Keratinocyte (primary cell): Measurements from ENCODE around the gene ANO9. TPM values are rescaled to one million over a fixed set of nuclear protein-coding genes. Genes with fewer than 3 reads are reported as not detected.
"Not testable (repeated sequence)": the region's sequence is repeated elsewhere in the genome, so short reads cannot be mapped to it uniquely, and the experiment has no call there.

Experiments
- DNase-seq: peaks from one replicate; pipeline ENCODE4 v3.0.0-alpha.2; 2011; ENCODE audit warnings: low read depth, missing footprints, low spot score
- FAIRE-seq: peaks from 2 replicates; lab custom pipeline; 2011; peaks lifted over from hg19 to GRCh38; lab: Jason Lieb, UNC
- H2AFZ ChIP-seq: 2 replicates; pipeline ENCODE4 v1.6.0; 2012; ENCODE audit warnings: low read length, control low read depth, inconsistent platforms; ENCODE audit not compliant: control insufficient read depth
- H3K27ac ChIP-seq: 2 replicates; pipeline ENCODE4 v1.5.1; 2011; ENCODE audit warnings: low read length; ENCODE audit not compliant: control insufficient read depth, insufficient read depth
- H3K27me3 ChIP-seq: 3 replicates; pipeline ENCODE4 v1.6.0; 2011; ENCODE audit warnings: low read length; ENCODE audit not compliant: control insufficient read depth, insufficient read depth; ENCODE audit errors: extremely low read depth
- H3K36me3 ChIP-seq, 2 experiments: 2 replicates in 1 of 2; 3 replicates in 1 of 2; pipeline ENCODE4 v1.5.1; 2011; ENCODE audit warnings: low read length in 2 of 2, mild to moderate bottlenecking in 1 of 2; ENCODE audit not compliant: control insufficient read depth in 2 of 2, insufficient read depth in 2 of 2; ENCODE audit errors: extremely low read depth in 1 of 2
- H3K4me1 ChIP-seq: 3 replicates; pipeline ENCODE4 v1.5.1; 2011; ENCODE audit warnings: low read length; ENCODE audit not compliant: control insufficient read depth, insufficient read depth; ENCODE audit errors: extremely low read depth
- H3K4me2 ChIP-seq: 3 replicates; pipeline ENCODE4 v1.6.0; 2011; ENCODE audit warnings: low read depth, low read length; ENCODE audit not compliant: control insufficient read depth, insufficient read depth; ENCODE audit errors: extremely low read depth
- H3K4me3 ChIP-seq, 3 experiments: fragments of 200-600 bp in 1 of 3; sonication (generic) in 1 of 3; 2 replicates in 2 of 3; 3 replicates in 1 of 3; pipeline ENCODE4 v1.5.1; 2011 to 2016; ENCODE audit warnings: low read length in 3 of 3, mild to moderate bottlenecking in 3 of 3, control low read depth in 2 of 3, inconsistent platforms in 1 of 3, low read depth in 1 of 3, mixed read lengths in 1 of 3, mixed run types in 1 of 3, moderate library complexity in 1 of 3; ENCODE audit not compliant: control insufficient read depth in 2 of 3, insufficient read depth in 2 of 3; ENCODE audit errors: extremely low read depth in 1 of 3
- H3K79me2 ChIP-seq: 2 replicates; pipeline ENCODE4 v1.6.0; 2012; ENCODE audit warnings: low read length; ENCODE audit not compliant: control insufficient read depth, insufficient read depth
- H3K9ac ChIP-seq: 3 replicates; pipeline ENCODE4 v1.6.0; 2011; ENCODE audit warnings: low read length; ENCODE audit not compliant: control insufficient read depth, insufficient read depth; ENCODE audit errors: extremely low read depth
- H3K9me1 ChIP-seq: 3 replicates; pipeline ENCODE4 v1.6.0; 2011; ENCODE audit warnings: low read length; ENCODE audit not compliant: control insufficient read depth, insufficient read depth; ENCODE audit errors: extremely low read depth
- H3K9me3 ChIP-seq: 2 replicates; pipeline ENCODE4 v1.5.1; 2012; ENCODE audit warnings: low read depth, low read length; ENCODE audit not compliant: control insufficient read depth
- H4K20me1 ChIP-seq: 3 replicates; pipeline ENCODE4 v1.6.0; 2011; ENCODE audit warnings: low read length; ENCODE audit not compliant: control insufficient read depth, insufficient read depth; ENCODE audit errors: extremely low read depth
- EZH2 ChIP-seq: IDR thresholded peaks from one replicate; pipeline ENCODE4 v1.6.1; 2012; ENCODE audit warnings: inconsistent platforms, mild to moderate bottlenecking, low read length, moderate library complexity
- dilution Hi-C: fragments of 300-500 bp; cut with MboI; formaldehyde crosslinking; loops from one replicate; pipeline ENCODE4 v1.7.0; 2020; ENCODE audit warnings: low sequenced_read_pairs; ENCODE audit not compliant: extremely low pct_ligation_motif_present
- polyA plus RNA-seq, 5 experiments: library from polyadenylated mRNA; depleted of rRNA in 3 of 5; stranded (reverse) in 3 of 5; stranded (forward) in 1 of 5; unstranded in 1 of 5; fragments of >200 nt; gene quantifications; 1 replicate in 1 of 5; 2 replicates in 3 of 5; 3 replicates in 1 of 5; pipeline versions ENCODE4 v1.2.1 to v1.2.3, GENCODE V29; 2011 to 2012; ENCODE audit warnings: missing spikeins in 2 of 5, low read depth in 1 of 5, low replicate concordance in 1 of 5
- TF ChIP-seq, protein P1 (sequence below), 3 experiments: IDR thresholded peaks in 1 of 3; conservative IDR thresholded peaks in 1 of 3; optimal IDR thresholded peaks in 1 of 3; 2 replicates in 2 of 3; 3 replicates in 1 of 3; pipeline versions ENCODE3 to v1.5.1; 2011; ENCODE audit warnings: low read length in 3 of 3, mild to moderate bottlenecking in 3 of 3, moderate library complexity in 2 of 3, control low read depth in 1 of 3, inconsistent platforms in 1 of 3; ENCODE audit not compliant: insufficient read depth in 2 of 3; ENCODE audit errors: extremely low read depth in 1 of 3

ANO9 gene
- polyA plus RNA-seq, 1 donor (not counting 4 experiments of a cell fraction or from before 2014, with no cell fraction given): 16.1 TPM

DNA sequence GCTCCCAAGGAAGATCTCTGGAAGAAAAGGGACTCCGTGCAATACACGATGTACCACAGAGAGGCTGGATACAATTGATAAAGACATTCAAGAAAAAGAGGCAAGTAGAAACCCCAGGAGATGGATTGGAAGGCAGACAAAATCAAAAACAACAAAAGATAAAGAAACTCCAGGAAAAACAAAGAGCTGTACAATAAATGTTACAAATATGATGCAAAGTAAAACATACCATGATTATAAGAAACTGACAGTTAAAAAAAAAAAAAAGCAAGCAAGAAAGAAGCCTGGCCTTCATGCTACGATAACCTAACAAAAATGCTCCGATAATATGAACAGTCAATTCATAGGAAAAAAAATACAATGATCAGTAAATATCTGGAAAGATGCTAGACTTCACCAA, 16.5 kb downstream of the ANO9 start:
- Histone ChIP-seq H3K27me3 (no peaks in the 10 kb centered on the region), H3K9me1 (no peaks in the 10 kb centered on the region), H2AFZ (no peak overlapping the region), H4K20me1 (no peaks in the 10 kb centered on the region), H3K9ac (no peak overlapping the region), H3K36me3 (peaks cover 0 to 7% of the 10 kb centered on the region in 2 experiments), H3K4me1 (no peaks in the 10 kb centered on the region), H3K79me2 (no peaks in the 10 kb centered on the region), H3K27ac (no peak overlapping the region), H3K9me3 (no peaks in the 10 kb centered on the region), H3K4me2 (no peak overlapping the region), H3K4me3 (no peak overlapping the region)
- no peak for DNase-seq
- dilution Hi-C loops: no loop called here
- TF ChIP-seq EZH2: no peak
- no peak for FAIRE-seq

DNA sequence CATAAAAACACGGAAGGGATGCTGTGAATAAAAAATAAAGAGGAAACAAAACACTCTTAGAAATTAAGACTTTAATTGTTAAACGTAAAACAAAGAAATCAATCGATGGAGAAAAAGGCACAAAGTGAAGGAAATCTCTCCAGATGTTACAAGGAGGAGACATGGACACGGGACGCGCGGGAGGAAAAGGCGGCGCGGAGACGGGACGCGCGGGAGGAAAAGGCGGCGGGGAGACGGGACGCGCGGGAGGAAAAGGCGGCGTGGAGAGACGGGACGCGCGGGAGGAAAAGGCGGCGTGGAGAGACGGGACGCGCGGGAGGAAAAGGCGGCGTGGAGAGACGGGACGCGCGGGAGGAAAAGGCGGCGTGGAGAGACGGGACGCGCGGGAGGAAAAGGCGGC, 17.0 kb downstream of the ANO9 start:
- H3K4me2 ChIP-seq, H3K27ac ChIP-seq, H2AFZ ChIP-seq, H3K9ac ChIP-seq, H3K4me1 ChIP-seq, H3K9me3 ChIP-seq, H3K79me2 ChIP-seq, H3K27me3 ChIP-seq, DNase-seq, H3K36me3 ChIP-seq, H4K20me1 ChIP-seq, dilution Hi-C loops, H3K4me3 ChIP-seq, FAIRE-seq, H3K9me1 ChIP-seq: not testable (repeated sequence)

DNA sequence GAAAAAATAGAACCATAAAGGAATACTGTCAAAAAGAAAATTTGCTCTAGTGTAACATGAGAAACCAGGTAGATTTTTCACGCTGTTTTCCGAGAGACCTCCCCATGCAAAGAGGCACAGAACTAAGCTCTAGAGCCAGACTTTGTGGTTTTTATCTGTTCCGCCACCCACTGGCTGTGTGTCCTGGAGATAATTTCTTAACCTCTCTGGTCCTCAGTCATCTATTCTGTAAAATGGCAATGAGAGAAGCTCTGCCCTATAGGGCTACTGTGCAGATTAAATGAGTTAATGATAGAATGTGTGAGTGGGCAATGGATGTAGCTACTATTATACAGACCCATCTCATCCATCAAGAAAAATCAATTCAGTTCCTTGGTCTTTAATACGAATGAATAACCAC, 17.6 kb downstream of the ANO9 start:
- TF ChIP-seq, protein P1, sequence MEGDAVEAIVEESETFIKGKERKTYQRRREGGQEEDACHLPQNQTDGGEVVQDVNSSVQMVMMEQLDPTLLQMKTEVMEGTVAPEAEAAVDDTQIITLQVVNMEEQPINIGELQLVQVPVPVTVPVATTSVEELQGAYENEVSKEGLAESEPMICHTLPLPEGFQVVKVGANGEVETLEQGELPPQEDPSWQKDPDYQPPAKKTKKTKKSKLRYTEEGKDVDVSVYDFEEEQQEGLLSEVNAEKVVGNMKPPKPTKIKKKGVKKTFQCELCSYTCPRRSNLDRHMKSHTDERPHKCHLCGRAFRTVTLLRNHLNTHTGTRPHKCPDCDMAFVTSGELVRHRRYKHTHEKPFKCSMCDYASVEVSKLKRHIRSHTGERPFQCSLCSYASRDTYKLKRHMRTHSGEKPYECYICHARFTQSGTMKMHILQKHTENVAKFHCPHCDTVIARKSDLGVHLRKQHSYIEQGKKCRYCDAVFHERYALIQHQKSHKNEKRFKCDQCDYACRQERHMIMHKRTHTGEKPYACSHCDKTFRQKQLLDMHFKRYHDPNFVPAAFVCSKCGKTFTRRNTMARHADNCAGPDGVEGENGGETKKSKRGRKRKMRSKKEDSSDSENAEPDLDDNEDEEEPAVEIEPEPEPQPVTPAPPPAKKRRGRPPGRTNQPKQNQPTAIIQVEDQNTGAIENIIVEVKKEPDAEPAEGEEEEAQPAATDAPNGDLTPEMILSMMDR (optimal IDR thresholded peaks at IDR 0.05 in 1 of 3, IDR thresholded peaks at IDR 0.05 in 1 of 3, conservative IDR thresholded peaks at IDR 0.05 in 1 of 3; ENCODE audit: extremely low read depth in 1 of 3, insufficient read depth in 2 of 3, low read length in 3 of 3): no peak
- TF ChIP-seq EZH2: no peak
- Histone ChIP-seq H3K4me2 (no peak overlapping the region), H2AFZ (no peak overlapping the region), H3K4me1 (no peaks in the 10 kb centered on the region), H3K9ac (no peak overlapping the region), H4K20me1 (no peaks in the 10 kb centered on the region), H3K79me2 (no peaks in the 10 kb centered on the region), H3K4me3 (no peak overlapping the region), H3K27ac (no peak overlapping the region), H3K36me3 (peaks cover 0 to 7% of the 10 kb centered on the region in 2 experiments), H3K9me3 (no peaks in the 10 kb centered on the region), H3K27me3 (no peaks in the 10 kb centered on the region), H3K9me1 (no peaks in the 10 kb centered on the region)
- FAIRE-seq (no peak), DNase-seq (no peak)
- dilution Hi-C loops: no loop called here
